Ishikawa (cell line): ENCODE data around the gene ZMYND10.

Source experiments
- CREB1 ChIP-seq: IDR thresholded peaks from 2 replicates; pipeline ENCODE4 v1.6.1; 2012; ENCODE audit warnings: low read depth
- EGR1 ChIP-seq: IDR thresholded peaks from 2 replicates; pipeline ENCODE4 v1.6.1; 2012
- EP300 ChIP-seq: IDR thresholded peaks from 2 replicates; pipeline ENCODE4 v1.6.1; 2012; ENCODE audit warnings: borderline replicate concordance
- TEAD4 ChIP-seq: IDR thresholded peaks from 2 replicates; pipeline ENCODE4 v1.6.1; 2012

GRCh38 chr3:50385754-50386153 lies 40.2 kb upstream of the ZMYND10 start:
- TF ChIP-seq EGR1, result no peak
- TF ChIP-seq TEAD4, result no peak
- TF ChIP-seq CREB1, result no peak
- TF ChIP-seq EP300, result no peak
